Measurements from ENCODE around the gene KDM6B.

KDM6B gene

DNA sequence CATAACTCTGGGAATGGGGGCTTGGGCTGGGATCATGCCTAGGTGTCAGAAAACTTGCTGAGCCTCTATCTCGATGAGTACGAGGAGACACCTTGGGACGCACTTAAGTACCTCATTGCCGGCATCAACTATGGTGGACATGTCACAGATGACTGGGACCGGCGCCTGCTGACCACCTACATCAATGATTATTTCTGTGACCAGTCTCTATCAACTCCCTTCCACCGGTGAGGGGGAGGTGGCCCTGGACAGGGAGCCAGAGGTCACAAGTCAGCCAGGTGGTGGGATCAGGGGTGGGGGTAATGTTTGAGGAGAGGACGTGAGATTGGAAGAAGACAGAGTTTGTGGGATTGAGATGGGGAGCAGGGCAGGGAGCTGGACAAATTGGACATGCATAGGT is 3.4 kb upstream of the KDM6B start:
- DNase-seq (ENCODE audit: low read depth): no peak

DNA sequence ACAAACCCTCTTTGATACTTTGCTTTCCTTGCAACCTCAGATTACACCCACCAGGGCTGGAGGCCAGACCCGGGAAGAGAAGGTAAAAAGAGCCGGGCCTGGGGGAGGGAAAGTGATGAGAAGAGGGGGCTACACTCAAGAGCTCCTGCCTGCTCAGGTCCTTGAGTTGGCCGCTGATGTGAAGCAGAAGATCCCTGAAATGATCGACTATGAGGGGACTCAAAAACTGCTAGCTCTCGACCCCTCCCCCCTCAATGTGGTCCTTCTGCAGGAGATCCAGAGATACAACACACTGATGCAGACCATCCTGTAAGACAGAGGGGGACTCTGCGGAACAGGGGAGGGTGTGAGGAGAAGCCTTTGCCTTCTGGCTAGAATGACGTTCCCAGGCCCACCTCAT is 2.8 kb upstream of the KDM6B start:
- no peak for DNase-seq (ENCODE audit: low read depth)
- H3K4me3 ChIP-seq (ENCODE audit: control insufficient read depth, low read depth, low read length): no peak overlapping the region
- TF ChIP-seq, protein P1, sequence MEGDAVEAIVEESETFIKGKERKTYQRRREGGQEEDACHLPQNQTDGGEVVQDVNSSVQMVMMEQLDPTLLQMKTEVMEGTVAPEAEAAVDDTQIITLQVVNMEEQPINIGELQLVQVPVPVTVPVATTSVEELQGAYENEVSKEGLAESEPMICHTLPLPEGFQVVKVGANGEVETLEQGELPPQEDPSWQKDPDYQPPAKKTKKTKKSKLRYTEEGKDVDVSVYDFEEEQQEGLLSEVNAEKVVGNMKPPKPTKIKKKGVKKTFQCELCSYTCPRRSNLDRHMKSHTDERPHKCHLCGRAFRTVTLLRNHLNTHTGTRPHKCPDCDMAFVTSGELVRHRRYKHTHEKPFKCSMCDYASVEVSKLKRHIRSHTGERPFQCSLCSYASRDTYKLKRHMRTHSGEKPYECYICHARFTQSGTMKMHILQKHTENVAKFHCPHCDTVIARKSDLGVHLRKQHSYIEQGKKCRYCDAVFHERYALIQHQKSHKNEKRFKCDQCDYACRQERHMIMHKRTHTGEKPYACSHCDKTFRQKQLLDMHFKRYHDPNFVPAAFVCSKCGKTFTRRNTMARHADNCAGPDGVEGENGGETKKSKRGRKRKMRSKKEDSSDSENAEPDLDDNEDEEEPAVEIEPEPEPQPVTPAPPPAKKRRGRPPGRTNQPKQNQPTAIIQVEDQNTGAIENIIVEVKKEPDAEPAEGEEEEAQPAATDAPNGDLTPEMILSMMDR (conservative IDR thresholded peaks at IDR 0.05; ENCODE audit: control insufficient read depth, insufficient read depth, low read depth, low read length): no peak

More for the DNA sequence above, 3.4 kb upstream of the KDM6B start:
- TF ChIP-seq, protein P1 (conservative IDR thresholded peaks at IDR 0.05; ENCODE audit: control insufficient read depth, insufficient read depth, low read depth, low read length): no peak
- no peak overlapping the region for H3K4me3 ChIP-seq (ENCODE audit: control insufficient read depth, low read depth, low read length)

DNA sequence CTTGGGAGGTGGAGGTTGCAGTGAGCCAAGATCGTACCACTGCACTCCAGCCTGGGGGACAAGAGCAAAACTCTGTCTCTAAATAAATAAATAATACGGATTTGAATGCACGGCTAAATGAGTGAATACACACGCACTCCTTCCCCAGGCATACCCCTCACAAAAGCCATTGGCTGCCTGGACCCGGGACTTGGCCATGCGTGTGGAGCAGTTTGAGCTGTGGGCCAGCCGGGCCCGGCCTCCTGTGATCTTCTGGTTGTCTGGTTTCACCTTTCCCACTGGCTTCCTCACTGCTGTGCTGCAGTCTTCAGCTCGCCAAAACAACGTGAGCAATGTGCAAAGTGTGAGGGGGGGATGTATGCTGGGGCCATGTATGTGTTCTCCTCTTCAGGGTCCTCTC is 1.6 kb upstream of the KDM6B start:
- TF ChIP-seq, protein P1 (conservative IDR thresholded peaks at IDR 0.05; ENCODE audit: control insufficient read depth, insufficient read depth, low read depth, low read length): no peak
- DNase-seq (ENCODE audit: low read depth): no peak
- H3K4me3 ChIP-seq (ENCODE audit: control insufficient read depth, low read depth, low read length): no peak overlapping the region

DNA sequence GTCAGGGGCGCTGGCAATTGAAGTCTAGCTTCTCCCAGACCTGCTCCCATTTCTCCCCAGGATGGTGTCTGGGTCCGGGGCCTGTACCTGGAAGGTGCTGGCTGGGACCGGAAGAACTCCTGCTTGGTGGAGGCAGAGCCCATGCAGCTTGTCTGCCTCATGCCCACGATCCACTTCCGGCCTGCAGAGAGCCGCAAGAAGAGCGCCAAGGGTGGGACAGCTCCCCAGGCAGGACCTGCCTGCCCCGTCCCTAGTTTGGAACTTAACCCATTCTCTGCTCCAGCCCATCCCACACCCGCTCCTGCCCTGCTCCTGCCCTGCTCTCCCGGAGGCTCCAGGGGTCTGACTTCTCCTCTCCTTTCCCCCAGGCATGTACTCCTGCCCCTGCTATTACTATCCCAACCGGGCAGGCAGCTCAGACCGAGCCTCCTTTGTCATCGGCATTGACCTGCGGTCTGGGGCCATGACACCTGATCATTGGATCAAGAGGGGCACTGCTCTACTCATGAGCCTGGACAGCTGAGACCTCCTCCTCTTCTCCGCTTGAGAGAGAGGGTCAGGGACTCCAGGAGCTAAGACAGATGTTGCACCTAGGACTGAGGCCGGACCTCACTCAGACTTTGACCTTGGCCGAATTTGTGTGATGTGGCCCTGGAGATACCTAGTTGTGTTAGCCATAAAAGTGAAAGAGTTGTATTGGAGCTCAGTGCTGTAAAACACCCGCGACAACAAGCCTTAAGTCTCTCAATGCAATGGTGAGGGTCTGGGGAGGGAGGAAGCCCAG is 814 bp upstream of the KDM6B start:
- DNase-seq (ENCODE audit: low read depth): no peak
- peak overlapping the region; percentile 71 for H3K4me3 ChIP-seq (ENCODE audit: control insufficient read depth, low read depth, low read length)
- TF ChIP-seq, protein P1 (conservative IDR thresholded peaks at IDR 0.05; ENCODE audit: control insufficient read depth, insufficient read depth, low read depth, low read length): no peak

DNA sequence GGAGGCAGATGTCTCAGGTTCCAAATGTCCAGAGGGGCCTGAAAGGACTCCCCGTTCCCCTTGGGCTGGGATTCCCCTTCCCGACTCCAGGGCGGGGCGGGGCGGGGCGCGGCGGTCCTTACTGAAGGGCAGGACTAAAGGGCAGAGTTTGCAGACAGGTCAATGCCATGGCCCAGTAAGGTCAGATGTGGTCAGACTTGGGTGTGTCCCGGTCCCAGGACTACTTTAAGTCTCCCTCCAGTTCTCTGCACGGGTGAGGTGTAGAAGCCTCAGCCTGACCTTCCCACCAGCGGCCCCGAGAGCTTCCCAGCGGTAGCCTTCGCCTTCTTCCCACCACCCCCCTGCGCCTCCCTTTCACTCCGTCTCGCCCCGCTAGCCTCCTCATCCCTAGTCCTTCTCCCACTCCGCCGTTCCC is 532 bp downstream of the KDM6B start:
- TF ChIP-seq, protein P1 (conservative IDR thresholded peaks at IDR 0.05; ENCODE audit: control insufficient read depth, insufficient read depth, low read depth, low read length): no peak
- peak overlapping the region; percentile 71 for H3K4me3 ChIP-seq (ENCODE audit: control insufficient read depth, low read depth, low read length)
- DNase-seq (ENCODE audit: low read depth): no peak

DNA sequence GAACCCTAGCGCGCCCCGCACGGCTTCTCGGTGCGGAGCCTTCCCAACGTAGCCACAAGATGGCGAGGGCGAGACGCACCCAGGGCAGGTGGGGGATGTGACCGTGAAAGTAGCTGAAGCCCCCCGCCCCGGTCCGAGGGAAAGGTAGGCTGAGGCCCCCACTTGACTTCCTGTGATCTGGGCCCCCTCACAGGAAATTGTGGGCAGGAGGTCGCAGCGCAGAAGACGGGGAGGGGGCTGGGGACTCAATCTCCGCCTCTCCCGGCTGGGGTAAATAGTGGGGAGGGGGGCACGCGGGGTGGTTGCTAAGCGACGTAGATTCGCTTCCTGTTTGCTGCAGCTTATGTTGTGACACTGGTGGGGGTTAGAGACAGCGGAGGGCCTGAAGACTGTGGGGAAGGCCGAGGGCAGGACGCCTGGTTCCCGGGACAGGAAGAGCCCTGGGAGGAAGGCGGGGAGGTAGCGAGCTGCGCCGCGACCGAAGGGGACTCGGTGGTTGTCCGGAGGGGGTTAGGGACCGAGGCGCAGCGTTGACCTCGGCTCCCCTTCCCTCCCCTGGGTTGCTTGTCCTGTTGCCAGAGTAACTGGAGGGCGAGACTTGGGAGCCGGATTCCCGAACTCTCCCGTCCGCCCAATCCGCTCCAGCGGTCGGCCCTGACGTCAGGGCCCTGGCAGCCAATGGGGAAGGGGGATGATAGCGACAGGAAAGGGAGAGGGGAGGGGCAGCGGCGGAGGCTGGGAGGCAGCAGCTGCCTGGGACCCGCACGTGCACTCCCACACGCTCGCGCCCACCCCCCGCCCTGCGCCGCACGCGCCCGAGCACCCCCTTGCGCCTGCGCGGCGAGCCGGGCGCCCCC is 1.2 kb downstream of the KDM6B start:
- TF ChIP-seq, protein P1 (conservative IDR thresholded peaks at IDR 0.05; ENCODE audit: control insufficient read depth, insufficient read depth, low read depth, low read length): peak; percentile 75
- H3K4me3 ChIP-seq (ENCODE audit: control insufficient read depth, low read depth, low read length): peak overlapping the region; percentile 71
- DNase-seq (ENCODE audit: low read depth): peak; percentile 96

Data from fibroblast of mammary gland (primary cell).